ENCODE results near the gene IFT43. TPM values are rescaled to one million over a fixed set of nuclear protein-coding genes. Genes with fewer than 3 reads are reported as not detected.

IFT43 gene
- total RNA-seq, 1 donor from 2014 or later = 36.8 TPM

DNA sequence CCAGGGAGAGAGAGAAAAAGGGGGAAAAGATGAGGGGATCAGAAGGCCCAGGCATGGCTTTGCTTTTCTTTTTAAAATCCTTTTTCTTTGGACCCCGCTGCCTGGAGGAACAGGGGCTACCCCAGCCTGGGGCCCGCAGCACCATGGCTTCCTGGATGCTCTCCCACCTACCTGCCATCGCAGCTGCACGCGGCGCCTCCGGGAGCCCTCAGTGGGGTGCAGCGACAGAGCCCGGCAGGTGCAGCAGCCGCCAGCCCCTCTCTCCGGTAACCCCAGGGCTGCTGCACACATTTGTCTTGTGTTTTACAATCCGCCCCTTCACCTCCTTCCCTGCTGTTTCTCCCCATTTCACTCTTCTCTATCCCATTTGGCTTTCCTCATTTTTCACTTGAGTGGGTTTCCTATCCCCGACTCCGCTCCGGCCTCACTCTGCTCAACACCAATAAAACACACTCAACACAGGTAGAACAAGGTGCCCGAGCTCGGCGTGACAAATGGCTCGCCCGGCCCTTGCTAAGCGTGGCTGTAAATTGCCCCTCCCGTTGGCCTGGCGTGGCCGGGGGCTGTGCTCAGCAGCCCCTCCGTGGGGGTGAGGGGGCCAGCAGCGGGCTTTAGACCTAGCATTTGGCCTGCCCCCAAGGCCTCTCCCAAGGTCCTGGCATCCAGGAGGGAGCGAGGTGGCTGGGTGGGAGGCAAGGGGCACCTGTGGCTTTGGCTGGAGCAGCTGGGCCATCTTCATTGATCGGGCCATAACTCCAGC lies 113.5 kb downstream of the IFT43 start:
- Mint-ChIP-seq H3K4me3 (no peak overlapping the region), H3K36me3 (no peaks in the 10 kb centered on the region), H3K4me1 (peaks cover 39% of the 10 kb centered on the region), H3K27me3 (ENCODE audit: insufficient read depth, low read depth) (peaks cover 19% of the 10 kb centered on the region), H3K9me3 (no peaks in the 10 kb centered on the region), H3K27ac (peak overlapping the region; percentile 61)
- no peaks in the 10 kb centered on the region for H3F3A ChIP-seq (ENCODE audit: low read depth)
- H3K9me3 ChIP-seq (ENCODE audit: low read depth) = no peaks in the 10 kb centered on the region
- no peaks in the 10 kb centered on the region for H3K27me3 ChIP-seq
- TF ChIP-seq EZH2phosphoT487 (IDR thresholded peaks at IDR 0.05) (no peak), EZH2 (IDR thresholded peaks at IDR 0.05) (no peak)
- TF ChIP-seq, protein P1, sequence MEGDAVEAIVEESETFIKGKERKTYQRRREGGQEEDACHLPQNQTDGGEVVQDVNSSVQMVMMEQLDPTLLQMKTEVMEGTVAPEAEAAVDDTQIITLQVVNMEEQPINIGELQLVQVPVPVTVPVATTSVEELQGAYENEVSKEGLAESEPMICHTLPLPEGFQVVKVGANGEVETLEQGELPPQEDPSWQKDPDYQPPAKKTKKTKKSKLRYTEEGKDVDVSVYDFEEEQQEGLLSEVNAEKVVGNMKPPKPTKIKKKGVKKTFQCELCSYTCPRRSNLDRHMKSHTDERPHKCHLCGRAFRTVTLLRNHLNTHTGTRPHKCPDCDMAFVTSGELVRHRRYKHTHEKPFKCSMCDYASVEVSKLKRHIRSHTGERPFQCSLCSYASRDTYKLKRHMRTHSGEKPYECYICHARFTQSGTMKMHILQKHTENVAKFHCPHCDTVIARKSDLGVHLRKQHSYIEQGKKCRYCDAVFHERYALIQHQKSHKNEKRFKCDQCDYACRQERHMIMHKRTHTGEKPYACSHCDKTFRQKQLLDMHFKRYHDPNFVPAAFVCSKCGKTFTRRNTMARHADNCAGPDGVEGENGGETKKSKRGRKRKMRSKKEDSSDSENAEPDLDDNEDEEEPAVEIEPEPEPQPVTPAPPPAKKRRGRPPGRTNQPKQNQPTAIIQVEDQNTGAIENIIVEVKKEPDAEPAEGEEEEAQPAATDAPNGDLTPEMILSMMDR (IDR thresholded peaks at IDR 0.05) = no peak
- no peak overlapping the region for H3K27ac ChIP-seq
- no peaks in the 10 kb centered on the region for H4K20me1 ChIP-seq (ENCODE audit: low read depth)
- no peak overlapping the region for H3K9ac ChIP-seq
- H3K4me1 ChIP-seq = peaks cover 16% of the 10 kb centered on the region
- no peak overlapping the region for H3K4me3 ChIP-seq
- H3K4me2 ChIP-seq = no peak overlapping the region
- H3K79me2 ChIP-seq (ENCODE audit: low read depth) = no peaks in the 10 kb centered on the region
- DNase-seq (ENCODE audit: low spot score) = no peak
- no peaks in the 10 kb centered on the region for H3K36me3 ChIP-seq
- H2AFZ ChIP-seq (replicated peaks) = peak overlapping the region; percentile 54

DNA sequence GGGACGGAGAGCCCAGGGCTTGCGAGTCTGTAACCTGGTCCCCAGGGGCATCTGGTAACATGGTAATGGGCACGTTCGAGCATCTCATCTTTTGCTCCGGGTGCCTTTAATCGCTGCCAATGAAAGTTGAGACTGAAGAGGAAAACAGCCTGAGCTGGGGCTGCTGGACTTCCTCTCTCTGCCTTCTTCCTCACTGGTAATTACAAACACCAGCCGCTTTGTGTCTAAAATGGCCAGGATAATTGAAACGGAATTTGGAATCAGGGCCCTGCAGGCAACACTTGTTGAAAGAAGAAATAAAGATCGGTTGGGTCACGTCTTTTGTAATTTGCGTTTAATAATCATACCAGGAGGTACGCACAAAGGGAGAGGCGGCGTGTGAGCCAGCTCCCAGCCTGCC lies 114.7 kb downstream of the IFT43 start:
- no peak for DNase-seq (ENCODE audit: low spot score)
- H3K4me2 ChIP-seq = no peak overlapping the region
- H3K4me3 ChIP-seq = no peak overlapping the region
- H3K27me3 ChIP-seq = no peaks in the 10 kb centered on the region
- no peaks in the 10 kb centered on the region for H3F3A ChIP-seq (ENCODE audit: low read depth)
- H4K20me1 ChIP-seq (ENCODE audit: low read depth) = no peaks in the 10 kb centered on the region
- H3K4me1 Mint-ChIP-seq = peaks cover 42% of the 10 kb centered on the region
- H3K9ac ChIP-seq = no peak overlapping the region
- no peaks in the 10 kb centered on the region for H3K79me2 ChIP-seq (ENCODE audit: low read depth)
- no peak overlapping the region for H2AFZ ChIP-seq (replicated peaks)
- H3K9me3 Mint-ChIP-seq = no peaks in the 10 kb centered on the region
- H3K27ac Mint-ChIP-seq = peak overlapping the region; percentile 21
- no peaks in the 10 kb centered on the region for H3K36me3 Mint-ChIP-seq
- H3K4me1 ChIP-seq = peaks cover 16% of the 10 kb centered on the region
- H3K36me3 ChIP-seq = no peaks in the 10 kb centered on the region
- peaks cover 21% of the 10 kb centered on the region for H3K27me3 Mint-ChIP-seq (ENCODE audit: insufficient read depth, low read depth)
- TF ChIP-seq EZH2 (IDR thresholded peaks at IDR 0.05) (no peak), EZH2phosphoT487 (IDR thresholded peaks at IDR 0.05) (no peak)
- TF ChIP-seq, protein P1 (IDR thresholded peaks at IDR 0.05) = no peak
- no peaks in the 10 kb centered on the region for H3K9me3 ChIP-seq (ENCODE audit: low read depth)
- H3K27ac ChIP-seq = no peak overlapping the region
- H3K4me3 Mint-ChIP-seq = no peak overlapping the region

DNA sequence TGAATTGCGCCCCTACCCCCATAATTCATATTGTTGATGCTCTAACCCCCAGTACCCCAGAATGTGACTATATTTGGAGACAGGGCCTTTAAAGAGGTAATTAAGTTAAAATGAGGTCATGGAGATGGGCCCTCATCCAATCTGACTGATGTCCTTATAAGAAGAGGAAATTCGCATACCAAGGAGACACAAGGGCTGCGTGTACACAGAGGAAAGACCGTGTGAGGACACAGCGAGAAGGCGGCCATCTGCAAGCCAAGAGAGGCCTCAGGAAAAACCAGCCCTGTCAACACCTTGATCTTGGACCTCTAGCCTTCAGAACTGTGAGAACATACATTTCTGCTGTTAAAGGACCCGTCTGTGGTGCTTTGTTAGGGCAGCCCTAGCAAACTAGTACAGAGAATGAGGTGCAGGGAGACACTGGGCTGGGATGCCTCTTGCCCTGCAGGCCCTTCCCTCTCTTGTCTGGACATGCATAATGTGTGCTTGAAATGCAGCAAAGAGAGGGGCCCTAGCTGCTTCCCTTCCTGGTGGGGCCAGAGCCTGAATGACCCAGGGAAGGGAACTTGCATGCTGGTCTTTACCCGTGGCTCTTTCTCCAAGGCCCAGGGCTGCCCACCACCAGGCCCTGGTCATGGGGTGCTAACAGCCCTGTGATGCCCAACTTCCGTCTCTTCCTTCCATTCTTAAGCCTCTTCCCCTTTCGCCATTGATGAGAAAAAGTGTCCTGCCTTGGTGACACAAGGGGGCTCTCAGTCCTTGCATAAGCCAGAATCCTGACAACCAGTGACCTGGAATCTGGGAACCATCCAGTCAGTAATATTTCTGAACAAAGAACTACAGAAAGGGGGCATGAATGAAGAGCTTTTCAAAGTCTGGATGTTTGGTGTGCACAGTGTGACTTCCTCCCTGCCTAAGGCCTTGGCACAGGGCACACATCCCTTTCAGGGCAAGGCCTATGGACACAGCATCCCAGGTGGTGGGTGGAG lies 116.1 kb downstream of the IFT43 start:
- Histone ChIP-seq H3K36me3 (no peaks in the 10 kb centered on the region), H3K9me3 (ENCODE audit: low read depth) (no peaks in the 10 kb centered on the region), H4K20me1 (ENCODE audit: low read depth) (no peaks in the 10 kb centered on the region), H3K9ac (no peak overlapping the region), H3K4me1 (peaks cover 16% of the 10 kb centered on the region), H3K27ac (no peak overlapping the region), H3F3A (ENCODE audit: low read depth) (no peaks in the 10 kb centered on the region), H3K4me3 (no peak overlapping the region), H2AFZ (replicated peaks) (no peak overlapping the region), H3K4me2 (no peak overlapping the region), H3K79me2 (ENCODE audit: low read depth) (no peaks in the 10 kb centered on the region), H3K27me3 (no peaks in the 10 kb centered on the region)
- H3K9me3 Mint-ChIP-seq = no peaks in the 10 kb centered on the region
- H3K27me3 Mint-ChIP-seq (ENCODE audit: insufficient read depth, low read depth) = peaks cover 25% of the 10 kb centered on the region
- TF ChIP-seq, protein P1 (IDR thresholded peaks at IDR 0.05) = peak; percentile 38
- TF ChIP-seq EZH2 (IDR thresholded peaks at IDR 0.05) = no peak
- DNase-seq (ENCODE audit: low spot score) = no peak
- peak overlapping the region; percentile 12 for H3K27ac Mint-ChIP-seq
- H3K36me3 Mint-ChIP-seq = no peaks in the 10 kb centered on the region
- H3K4me1 Mint-ChIP-seq = peaks cover 42% of the 10 kb centered on the region
- H3K4me3 Mint-ChIP-seq = no peak overlapping the region

Data from neural progenitor cell (in vitro differentiated cells).